CD4-positive, alpha-beta T cell treated with Interleukin-10 for 1 hour (primary cell): ENCODE data around the gene CORIN.
A peak's percentile ranks its signal among the peaks of the same experiment; 100 is the strongest.

ENCODE experiments used
- DNase-seq: peaks from one replicate; pipeline ENCODE4 v3.0.0-alpha.2; 2020

Gene CORIN

DNA sequence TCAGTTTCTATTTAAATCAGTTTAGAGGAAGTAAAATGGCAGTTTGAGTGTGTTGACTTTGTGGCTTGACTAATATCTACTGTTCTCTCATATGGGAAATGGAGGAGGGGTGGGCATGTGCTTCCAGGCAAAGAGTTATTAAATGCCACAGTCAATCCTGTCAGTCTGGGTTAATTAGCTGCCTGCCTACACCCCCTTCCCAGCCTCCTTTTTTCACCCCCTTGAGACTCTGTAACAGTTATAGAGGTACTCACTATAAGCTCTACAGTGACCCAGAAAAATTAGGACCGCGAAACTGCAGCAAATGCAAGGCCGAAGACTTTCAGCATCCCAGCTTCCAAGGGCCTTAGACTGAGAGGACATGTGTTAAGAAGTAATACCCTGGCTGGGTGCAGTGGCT lies 165.2 kb downstream of the CORIN start:
- no peak for DNase-seq

DNA sequence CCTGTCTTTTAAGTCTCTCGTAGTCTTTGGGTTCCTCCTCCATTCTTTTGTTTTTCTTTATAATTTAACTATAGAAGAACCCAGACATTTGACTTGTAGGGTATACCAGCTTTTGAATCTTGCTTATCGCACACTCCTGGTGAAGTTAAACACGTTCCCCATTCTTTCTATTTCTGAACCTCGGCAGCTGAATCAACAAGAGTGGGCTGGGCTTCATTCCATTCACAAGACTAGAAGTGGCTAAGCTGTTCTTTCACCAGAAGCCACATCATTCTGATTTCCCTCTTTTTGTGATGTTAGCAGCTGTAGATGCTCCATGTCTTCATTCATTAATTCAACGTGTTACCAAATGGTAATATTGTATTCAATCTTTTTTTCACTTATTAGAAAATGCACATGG lies 167.9 kb downstream of the CORIN start:
- no peak for DNase-seq

DNA sequence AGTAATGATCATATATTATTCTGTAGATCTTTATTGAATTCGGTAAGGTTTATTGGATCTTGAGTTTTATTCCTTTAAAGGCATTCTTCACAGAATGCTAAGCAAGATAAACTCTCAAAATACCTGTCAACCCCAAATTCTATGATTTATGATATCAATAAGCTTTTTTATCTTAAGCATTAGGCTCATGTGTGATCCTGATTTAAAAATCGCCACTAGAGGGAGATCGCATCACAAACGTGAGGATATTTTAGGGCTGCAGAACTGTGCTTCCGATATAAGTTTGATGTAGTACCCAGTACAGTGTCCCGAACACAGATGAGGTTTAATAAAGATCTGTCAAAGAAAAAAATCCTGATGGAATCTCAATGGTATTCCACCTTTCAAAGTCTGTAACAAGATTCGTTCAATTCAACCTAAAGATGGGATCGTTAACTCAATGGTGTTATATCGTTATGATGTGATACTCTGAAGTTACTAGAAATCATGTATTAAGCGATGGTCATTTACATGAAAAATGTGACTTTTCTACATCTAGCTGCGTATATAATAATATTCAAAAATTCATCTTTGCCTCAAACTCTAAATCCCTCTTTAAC lies 169.0 kb downstream of the CORIN start:
- DNase-seq: peak; percentile 43

DNA sequence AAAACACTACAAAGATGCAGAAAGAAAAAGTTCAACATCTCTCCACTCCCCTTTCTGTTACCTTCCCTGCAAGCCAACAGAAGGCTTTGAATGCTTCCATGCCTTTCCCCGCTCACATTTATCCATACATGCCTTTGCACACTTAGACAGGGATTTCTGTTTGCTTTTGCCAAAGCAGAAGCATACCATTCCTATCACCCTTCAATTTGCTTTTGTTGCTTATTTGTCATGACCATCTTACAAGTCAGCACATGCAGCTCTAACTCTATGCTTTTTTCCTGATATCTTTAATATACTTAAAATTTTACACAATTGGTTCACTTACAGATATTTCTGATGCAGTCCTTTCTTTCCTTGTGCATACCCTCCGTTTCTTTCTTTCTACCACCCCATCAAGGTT lies 169.6 kb downstream of the CORIN start:
- DNase-seq: no peak

DNA sequence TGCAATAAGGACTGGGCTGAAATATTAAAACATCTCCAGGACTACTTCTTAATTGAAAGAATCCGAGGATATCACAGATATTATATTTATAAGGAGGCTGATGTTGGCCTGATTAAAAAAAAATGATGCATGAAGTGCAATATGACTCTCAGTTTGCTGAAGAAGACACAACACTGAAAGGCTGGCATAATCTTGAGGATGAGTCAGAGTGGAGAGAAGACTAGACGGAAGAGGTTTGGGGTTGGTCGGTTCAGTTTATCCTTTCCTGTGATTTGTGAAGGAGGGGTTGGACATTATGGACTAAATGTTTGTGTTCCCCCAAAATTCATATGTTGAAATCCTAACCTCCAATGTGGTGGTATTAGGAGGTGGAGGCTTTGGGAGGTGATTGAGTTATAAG lies 170.3 kb downstream of the CORIN start:
- DNase-seq: no peak

DNA sequence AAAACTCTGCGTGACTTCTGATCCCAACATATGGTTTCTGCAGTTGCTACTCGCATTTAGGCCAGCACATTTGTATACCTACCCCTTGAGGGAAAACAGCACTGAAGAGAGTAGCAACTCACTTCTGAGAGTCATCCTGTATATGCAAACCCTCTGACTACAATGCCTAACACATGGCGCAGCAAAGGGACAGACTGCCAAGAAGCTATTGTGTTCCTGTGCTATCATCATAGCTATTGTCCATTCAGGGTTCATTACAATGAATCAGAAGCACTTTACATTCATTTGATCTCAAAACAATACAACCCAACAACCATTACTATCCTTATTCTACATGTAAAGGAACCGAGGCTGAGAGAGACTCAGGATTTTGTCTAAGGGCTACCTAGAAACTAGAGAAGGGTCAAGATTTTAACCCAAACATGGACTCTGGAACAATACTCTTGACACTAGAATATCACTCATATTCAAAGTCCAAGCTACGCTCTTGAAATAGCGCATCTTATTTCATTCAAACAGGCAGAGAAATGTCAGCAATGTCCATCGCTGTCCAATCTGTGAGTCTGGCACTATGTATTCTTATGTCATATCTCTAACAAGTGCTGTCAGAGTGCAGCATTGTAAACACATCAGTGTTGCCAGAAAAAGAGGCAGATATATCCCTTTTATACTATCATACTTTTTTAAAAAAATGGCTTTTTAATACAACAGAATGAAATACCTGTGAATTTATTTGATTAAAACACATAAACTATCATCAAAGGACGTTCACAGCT lies 173.6 kb downstream of the CORIN start:
- no peak for DNase-seq

DNA sequence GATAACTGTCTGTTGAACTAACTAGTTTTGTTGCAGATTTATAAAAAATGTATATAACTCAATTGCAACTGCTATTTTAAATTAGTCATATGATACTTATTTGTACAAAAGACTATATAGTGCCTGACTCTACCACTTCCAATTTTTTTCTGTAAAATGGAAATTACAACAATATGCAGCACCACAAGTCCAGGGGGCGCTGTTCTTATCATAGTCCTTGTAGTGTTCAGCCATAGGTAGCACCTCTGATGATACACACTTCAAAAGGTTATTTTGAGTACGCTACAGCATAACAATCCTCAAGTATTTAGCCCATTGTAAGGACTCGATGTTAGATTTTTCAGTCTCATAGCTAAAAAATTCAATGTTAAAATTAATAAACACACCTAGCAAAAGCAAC lies 174.9 kb downstream of the CORIN start:
- peak; percentile 9 for DNase-seq

DNA sequence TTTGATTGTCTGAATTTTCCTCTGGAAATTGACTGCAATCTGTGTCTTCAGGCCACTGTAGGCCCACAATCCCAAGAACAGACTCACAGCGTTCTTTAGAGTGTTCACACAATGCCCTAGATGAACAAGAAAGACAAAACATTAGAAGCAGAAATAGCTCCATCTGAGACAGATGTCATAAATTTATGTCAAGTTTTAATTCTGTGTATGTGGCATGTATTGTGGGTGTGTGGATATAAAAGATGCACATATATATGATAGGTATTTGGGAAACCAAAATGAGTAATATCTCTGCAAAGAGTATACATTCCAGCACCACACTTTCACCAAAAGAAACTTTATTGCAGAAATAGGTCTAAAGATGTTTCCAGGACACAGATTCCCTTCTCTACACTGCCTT lies 176.1 kb downstream of the CORIN start:
- no peak for DNase-seq

- no peak for DNase-seq
Measured at GRCh38 chr4:47659342-47659741, 178.5 kb downstream of the CORIN start.

DNA sequence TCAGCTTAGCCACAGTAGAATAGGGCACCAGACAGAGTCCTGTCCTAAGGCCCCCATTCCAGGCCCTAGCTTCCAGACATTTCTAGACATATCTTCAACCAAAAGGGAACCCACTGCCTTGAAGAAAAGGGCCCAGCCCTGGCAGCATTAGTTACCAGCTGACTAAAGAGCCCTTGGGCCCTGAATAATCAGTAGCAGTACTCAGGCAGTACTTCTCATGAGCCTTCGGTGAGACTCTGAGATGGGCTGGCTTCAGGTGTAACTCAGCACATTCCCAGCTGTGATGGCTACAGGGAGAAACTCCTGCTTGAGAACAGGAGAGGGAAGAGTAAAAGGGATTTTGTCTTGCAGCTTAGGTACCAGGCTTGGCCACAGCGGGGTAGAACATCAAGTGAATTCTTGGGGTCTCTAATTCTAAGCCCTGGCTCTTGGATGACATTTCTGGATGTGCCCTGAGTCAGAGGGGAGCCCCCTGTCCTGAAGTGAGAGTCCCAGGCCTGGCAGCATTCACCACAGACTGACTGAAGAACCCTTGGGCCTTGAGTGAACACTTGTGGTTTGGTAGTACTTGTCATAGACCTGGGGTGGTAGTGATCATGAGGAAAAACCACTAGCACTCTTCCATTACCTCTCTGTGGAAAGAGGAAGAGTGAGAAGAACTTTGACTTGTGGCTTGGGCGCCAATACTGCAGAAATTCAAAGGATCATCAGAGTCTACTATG lies 182.7 kb downstream of the CORIN start:
- DNase-seq: no peak

- no peak for DNase-seq
Measured at GRCh38 chr4:47652092-47652491, 185.8 kb downstream of the CORIN start.

DNA sequence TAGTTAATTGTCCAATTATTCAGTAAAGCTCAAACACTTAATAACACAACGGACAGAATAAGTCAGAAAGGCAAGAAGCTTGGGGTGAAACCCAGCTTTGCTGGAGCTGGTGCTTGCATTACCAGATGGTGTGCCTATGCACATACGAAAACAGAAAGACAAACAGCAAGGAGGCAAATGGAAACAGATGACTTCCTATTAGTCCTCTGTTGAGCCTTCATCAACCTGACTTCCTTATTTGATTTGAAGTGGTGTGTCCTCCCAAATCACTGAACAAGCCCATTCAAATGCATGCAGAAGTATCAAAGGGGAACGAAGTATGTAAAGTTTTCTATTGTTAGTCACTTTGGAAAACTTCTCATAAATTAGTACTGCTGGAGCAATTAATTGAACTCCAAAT lies 186.6 kb downstream of the CORIN start:
- DNase-seq: no peak

GRCh38 chr4:47650584-47651130 lies 187.2 kb downstream of the CORIN start:
- no peak for DNase-seq

DNA sequence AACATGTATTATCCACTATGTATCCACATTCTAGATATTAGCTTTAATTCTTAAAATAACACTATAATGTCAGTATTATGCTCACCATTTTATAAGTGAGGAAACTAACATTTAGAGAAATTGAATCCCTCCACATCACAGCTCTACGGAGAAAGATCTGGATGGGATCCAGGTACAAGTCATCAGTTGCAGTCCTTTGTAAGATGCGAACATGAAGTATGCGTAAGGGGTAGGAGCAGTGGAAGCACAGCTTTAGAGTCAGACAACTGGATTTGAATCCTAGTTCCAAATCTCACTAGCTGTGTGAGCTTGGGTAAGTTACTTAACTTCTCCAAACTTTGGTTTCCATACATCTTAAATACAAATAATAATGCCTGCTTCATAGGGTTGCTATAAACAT lies 190.3 kb downstream of the CORIN start:
- DNase-seq: no peak

DNA sequence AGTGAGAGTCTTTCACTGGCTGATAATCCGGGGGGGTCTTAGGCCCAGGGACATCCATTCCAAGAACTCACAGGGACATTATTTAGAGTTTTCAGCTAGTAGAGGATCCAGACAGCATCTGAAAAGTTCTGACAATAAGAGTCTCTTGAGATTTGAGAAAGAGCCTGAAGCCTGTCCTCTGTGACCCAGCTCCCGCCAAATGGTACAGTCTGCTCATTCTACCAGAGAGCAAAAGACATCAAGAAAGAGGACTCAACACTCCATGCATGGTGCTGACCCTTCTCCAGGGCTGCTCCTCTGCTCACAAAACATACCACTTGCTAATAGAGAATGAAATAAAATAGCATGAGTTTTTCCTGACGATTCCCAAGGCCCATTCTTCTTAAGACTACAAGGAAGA lies 190.8 kb downstream of the CORIN start:
- no peak for DNase-seq

- no peak for DNase-seq
Measured at GRCh38 chr4:47646372-47646771, 191.5 kb downstream of the CORIN start.

DNA sequence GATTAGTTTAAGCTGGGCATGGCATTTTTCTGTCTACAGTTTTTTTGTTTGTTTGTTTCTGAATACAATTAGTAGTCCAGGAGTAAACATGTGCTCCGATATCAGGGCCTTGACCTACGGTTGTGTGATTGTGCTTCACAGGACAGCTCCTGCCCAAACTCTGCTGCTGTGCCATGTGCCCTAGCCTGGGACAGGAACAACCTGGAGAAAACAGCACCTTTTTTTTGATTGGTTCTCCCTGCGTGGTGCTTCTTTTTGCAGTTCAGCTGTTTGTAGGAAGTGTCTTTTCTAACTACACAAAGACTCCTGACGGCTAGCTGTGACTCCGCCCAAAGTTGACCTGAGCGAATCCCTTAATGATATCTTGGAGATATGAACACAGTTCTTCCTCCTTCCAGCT lies 194.0 kb downstream of the CORIN start:
- DNase-seq: no peak

GRCh38 chr4:47642985-47643760 lies 194.7 kb downstream of the CORIN start:
- no peak for DNase-seq

- DNase-seq: no peak
Measured at GRCh38 chr4:47642191-47642830, 195.6 kb downstream of the CORIN start.

DNA sequence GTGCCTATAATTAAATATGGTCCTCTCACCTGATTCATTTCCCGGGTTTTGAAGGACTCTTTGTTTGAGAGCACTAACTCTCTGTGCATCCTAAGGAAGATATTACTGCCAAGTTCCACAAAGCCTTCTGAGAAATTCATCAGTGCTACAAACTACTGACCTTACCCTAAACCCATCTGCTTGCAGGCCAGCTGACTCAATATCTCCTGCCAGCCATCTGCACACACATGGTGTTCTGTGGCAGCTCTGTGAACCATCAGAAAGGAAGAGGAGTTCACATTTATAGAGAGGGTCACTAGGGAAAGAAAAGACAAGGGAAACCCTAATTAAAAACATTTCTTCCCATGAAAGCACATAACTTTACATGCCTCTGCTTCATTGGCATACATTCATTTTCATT lies 196.1 kb downstream of the CORIN start:
- no peak for DNase-seq

GRCh38 chr4:47640911-47641310 lies 197.0 kb downstream of the CORIN start:
- DNase-seq: no peak

DNA sequence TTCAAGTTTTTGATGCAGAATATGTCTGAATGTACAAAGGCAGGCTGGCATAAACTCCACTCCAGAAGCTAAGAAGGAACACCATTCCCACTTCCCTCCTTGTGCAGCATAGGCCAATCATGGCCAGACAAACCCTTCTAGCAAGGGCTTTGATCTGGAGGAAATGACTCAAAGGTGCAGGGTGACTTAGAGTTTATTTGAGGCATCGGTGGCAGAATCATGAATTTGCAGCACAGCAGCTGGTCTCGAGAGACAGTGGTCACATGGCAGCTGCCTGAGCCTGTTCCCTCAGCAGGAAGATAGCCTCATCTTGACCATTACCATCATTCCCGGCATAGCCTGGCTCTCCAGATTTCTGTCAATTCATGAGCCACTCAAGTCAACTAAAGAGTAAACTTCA lies 198.3 kb downstream of the CORIN start:
- no peak for DNase-seq

- no peak for DNase-seq
Measured at GRCh38 chr4:47631161-47631560, 206.7 kb downstream of the CORIN start.
